ENCODE results near the gene NOC2L. TPM values are rescaled to one million over a fixed set of nuclear protein-coding genes. Genes with fewer than 3 reads are reported as not detected.
A peak's percentile ranks its signal among the peaks of the same experiment; 100 is the strongest.

Gene NOC2L
- polyA plus RNA-seq, 1 donor (not counting 4 experiments of a cell fraction or from before 2014, with no cell fraction given), result 51.8 TPM

DNA sequence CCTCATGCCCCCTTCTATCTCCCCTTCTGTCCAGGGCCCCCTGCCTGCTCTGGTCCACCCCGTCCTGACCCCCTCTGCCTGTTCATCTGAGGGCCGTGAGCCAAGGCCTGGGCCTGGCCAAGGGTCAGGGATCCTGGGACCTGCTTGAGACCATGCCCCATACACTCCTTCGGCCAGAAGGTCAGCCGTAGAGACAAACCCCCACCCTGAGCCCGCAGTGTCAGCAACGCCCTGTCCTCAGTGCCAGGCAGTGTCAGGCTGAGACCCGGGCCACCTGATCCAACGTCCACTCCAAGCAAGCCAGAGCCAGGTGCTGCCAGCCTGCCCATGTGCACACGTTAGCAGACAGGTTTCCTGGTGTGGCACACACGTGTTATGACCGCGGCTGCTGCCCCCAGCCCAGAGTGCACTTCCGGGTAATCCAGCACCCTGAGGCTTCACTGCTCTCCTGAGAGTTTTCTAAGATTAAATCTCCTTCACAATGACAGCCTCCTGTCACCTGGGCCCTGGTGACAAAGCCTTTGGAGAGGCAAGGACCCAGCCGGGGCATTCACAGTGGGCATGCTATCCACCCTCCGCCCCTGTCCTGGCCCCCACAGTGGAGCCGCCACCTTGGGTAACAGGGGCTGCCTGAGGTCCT is 45.4 kb downstream of the NOC2L start:
- Histone ChIP-seq H3K36me3 (ENCODE audit: control insufficient read depth in 2 of 2, extremely low read depth in 1 of 2, insufficient read depth in 2 of 2, low read length in 2 of 2) (no peaks in the 10 kb centered on the region), H3K27me3 (ENCODE audit: control insufficient read depth, extremely low read depth, insufficient read depth, low read length) (peaks cover 78% of the 10 kb centered on the region), H3K4me2 (ENCODE audit: control insufficient read depth, extremely low read depth, insufficient read depth, low read depth, low read length) (no peak overlapping the region), H3K9me1 (ENCODE audit: control insufficient read depth, extremely low read depth, insufficient read depth, low read length) (no peaks in the 10 kb centered on the region), H3K9me3 (ENCODE audit: control insufficient read depth, low read depth, low read length) (no peaks in the 10 kb centered on the region), H3K27ac (ENCODE audit: control insufficient read depth, insufficient read depth, low read length) (no peak overlapping the region), H3K4me3 (ENCODE audit: control insufficient read depth in 2 of 3, extremely low read depth in 1 of 3, insufficient read depth in 2 of 3, low read depth in 1 of 3, low read length in 3 of 3) (no peak overlapping the region), H3K79me2 (ENCODE audit: control insufficient read depth, insufficient read depth, low read length) (no peaks in the 10 kb centered on the region), H3K4me1 (ENCODE audit: control insufficient read depth, extremely low read depth, insufficient read depth, low read length) (peaks cover 5% of the 10 kb centered on the region), H2AFZ (ENCODE audit: control insufficient read depth, low read length) (no peak overlapping the region), H3K9ac (ENCODE audit: control insufficient read depth, extremely low read depth, insufficient read depth, low read length) (no peak overlapping the region), H4K20me1 (ENCODE audit: control insufficient read depth, extremely low read depth, insufficient read depth, low read length) (peaks cover 12% of the 10 kb centered on the region)
- FAIRE-seq, result no peak
- dilution Hi-C loops (cut with MboI; ENCODE audit: extremely low pct_ligation_motif_present, low sequenced_read_pairs), result no loop called here
- TF ChIP-seq, protein P1, sequence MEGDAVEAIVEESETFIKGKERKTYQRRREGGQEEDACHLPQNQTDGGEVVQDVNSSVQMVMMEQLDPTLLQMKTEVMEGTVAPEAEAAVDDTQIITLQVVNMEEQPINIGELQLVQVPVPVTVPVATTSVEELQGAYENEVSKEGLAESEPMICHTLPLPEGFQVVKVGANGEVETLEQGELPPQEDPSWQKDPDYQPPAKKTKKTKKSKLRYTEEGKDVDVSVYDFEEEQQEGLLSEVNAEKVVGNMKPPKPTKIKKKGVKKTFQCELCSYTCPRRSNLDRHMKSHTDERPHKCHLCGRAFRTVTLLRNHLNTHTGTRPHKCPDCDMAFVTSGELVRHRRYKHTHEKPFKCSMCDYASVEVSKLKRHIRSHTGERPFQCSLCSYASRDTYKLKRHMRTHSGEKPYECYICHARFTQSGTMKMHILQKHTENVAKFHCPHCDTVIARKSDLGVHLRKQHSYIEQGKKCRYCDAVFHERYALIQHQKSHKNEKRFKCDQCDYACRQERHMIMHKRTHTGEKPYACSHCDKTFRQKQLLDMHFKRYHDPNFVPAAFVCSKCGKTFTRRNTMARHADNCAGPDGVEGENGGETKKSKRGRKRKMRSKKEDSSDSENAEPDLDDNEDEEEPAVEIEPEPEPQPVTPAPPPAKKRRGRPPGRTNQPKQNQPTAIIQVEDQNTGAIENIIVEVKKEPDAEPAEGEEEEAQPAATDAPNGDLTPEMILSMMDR (optimal IDR thresholded peaks at IDR 0.05 in 1 of 3, IDR thresholded peaks at IDR 0.05 in 1 of 3, conservative IDR thresholded peaks at IDR 0.05 in 1 of 3; ENCODE audit: extremely low read depth in 1 of 3, insufficient read depth in 2 of 3, low read length in 3 of 3), result no peak
- no peak for DNase-seq (ENCODE audit: low read depth, low spot score)

DNA sequence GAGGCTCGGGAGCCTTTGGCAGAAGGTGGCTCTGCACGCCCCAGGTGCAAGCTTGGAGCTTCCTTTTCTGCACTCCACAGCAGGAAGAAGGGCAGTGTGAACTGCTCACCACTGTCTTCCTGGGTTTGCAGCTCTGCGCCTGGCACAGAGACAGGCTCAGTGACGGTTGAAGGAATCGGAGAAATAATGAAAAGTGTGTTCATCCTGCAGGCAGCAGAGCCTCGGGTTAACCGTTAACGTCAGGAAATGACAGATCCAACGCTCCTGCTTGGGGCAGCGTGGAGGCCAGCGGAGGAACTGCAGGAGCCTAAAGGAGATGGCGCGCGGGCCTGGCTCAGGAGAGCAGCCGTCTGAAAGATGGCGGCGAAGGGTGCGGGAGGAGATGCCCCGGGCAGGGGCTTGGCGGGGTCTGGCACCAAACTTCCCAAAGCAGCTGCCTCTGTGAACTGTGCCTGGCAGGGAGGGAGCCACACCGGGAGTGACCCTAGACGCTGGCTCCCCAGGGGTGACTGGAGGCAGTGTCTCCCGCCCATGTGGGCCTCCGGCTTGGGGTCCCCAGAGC is 46.2 kb downstream of the NOC2L start:
- H3K36me3 ChIP-seq (ENCODE audit: control insufficient read depth in 2 of 2, extremely low read depth in 1 of 2, insufficient read depth in 2 of 2, low read length in 2 of 2), result no peaks in the 10 kb centered on the region
- DNase-seq (ENCODE audit: low read depth, low spot score) (no peak), FAIRE-seq (no peak)
- no peaks in the 10 kb centered on the region for H3K9me1 ChIP-seq (ENCODE audit: control insufficient read depth, extremely low read depth, insufficient read depth, low read length)
- TF ChIP-seq, protein P1 (optimal IDR thresholded peaks at IDR 0.05 in 1 of 3, IDR thresholded peaks at IDR 0.05 in 1 of 3, conservative IDR thresholded peaks at IDR 0.05 in 1 of 3; ENCODE audit: extremely low read depth in 1 of 3, insufficient read depth in 2 of 3, low read length in 3 of 3), result peak; percentile 30 to 64 (median 32)
- no peak for TF ChIP-seq EZH2 (IDR thresholded peaks at IDR 0.05; ENCODE audit: low read length)
- peaks cover 5% of the 10 kb centered on the region for H3K4me1 ChIP-seq (ENCODE audit: control insufficient read depth, extremely low read depth, insufficient read depth, low read length)
- H3K27ac ChIP-seq (ENCODE audit: control insufficient read depth, insufficient read depth, low read length), result no peak overlapping the region
- no peak overlapping the region for H3K9ac ChIP-seq (ENCODE audit: control insufficient read depth, extremely low read depth, insufficient read depth, low read length)
- no peaks in the 10 kb centered on the region for H3K79me2 ChIP-seq (ENCODE audit: control insufficient read depth, insufficient read depth, low read length)
- dilution Hi-C loops (cut with MboI; ENCODE audit: extremely low pct_ligation_motif_present, low sequenced_read_pairs), result no loop called here
- H3K4me3 ChIP-seq (ENCODE audit: control insufficient read depth in 2 of 3, extremely low read depth in 1 of 3, insufficient read depth in 2 of 3, low read depth in 1 of 3, low read length in 3 of 3), result no peak overlapping the region
- no peak overlapping the region for H2AFZ ChIP-seq (ENCODE audit: control insufficient read depth, low read length)
- no peaks in the 10 kb centered on the region for H3K9me3 ChIP-seq (ENCODE audit: control insufficient read depth, low read depth, low read length)
- H3K4me2 ChIP-seq (ENCODE audit: control insufficient read depth, extremely low read depth, insufficient read depth, low read depth, low read length), result no peak overlapping the region
- peaks cover 73% of the 10 kb centered on the region for H3K27me3 ChIP-seq (ENCODE audit: control insufficient read depth, extremely low read depth, insufficient read depth, low read length)
- H4K20me1 ChIP-seq (ENCODE audit: control insufficient read depth, extremely low read depth, insufficient read depth, low read length), result peaks cover 12% of the 10 kb centered on the region

All from keratinocyte (primary cell).